Ectodermal cell (in vitro differentiated cells): Measurements from ENCODE around the gene RAPSN.

Experiments used
- H3K27ac ChIP-seq: 2 replicates; pipeline ENCODE4 v1.7.0; 2013; ENCODE audit warnings: mild to moderate bottlenecking, low read depth, low read length; ENCODE audit not compliant: insufficient read depth, poor library complexity, severe bottlenecking
- H3K27me3 ChIP-seq: 2 replicates; pipeline ENCODE4 v1.7.0; 2013; ENCODE audit warnings: mild to moderate bottlenecking, low read length; ENCODE audit not compliant: insufficient read depth, control insufficient read depth, poor library complexity, severe bottlenecking
- H3K36me3 ChIP-seq: one replicate; pipeline ENCODE4 v1.7.0; 2013; ENCODE audit warnings: low read length; ENCODE audit not compliant: control insufficient read depth, insufficient read depth
- H3K4me1 ChIP-seq: one replicate; pipeline ENCODE4 v1.7.0; 2013; ENCODE audit warnings: low read length; ENCODE audit not compliant: control insufficient read depth, insufficient read depth
- H3K4me3 ChIP-seq: 2 replicates; pipeline ENCODE4 v1.7.0; 2013; ENCODE audit warnings: low read depth, low read length, control low read depth; ENCODE audit not compliant: insufficient read depth
- H3K9me3 ChIP-seq: 2 replicates; pipeline ENCODE4 v1.7.0; 2013; ENCODE audit warnings: mild to moderate bottlenecking, low read length, moderate library complexity; ENCODE audit not compliant: control insufficient read depth
- WGBS, 2 experiments: methylation state at CpG; one replicate each; pipeline ENCODE4 v1.1.7; 2013; ENCODE audit warnings: missing lambda C conversion rate in 2 of 2; 5-methylcytosine and 5-hydroxymethylcytosine counted together

RAPSN gene

GRCh38 chr11:47389577-47390421, 59.1 kb downstream of the RAPSN start:
- no peaks in the 10 kb centered on the region for H3K36me3 ChIP-seq
- 92 to 93% methylated on average over 17 of the region's 17 CpGs for WGBS, 2 experiments
- no peaks in the 10 kb centered on the region for H3K9me3 ChIP-seq
- no peaks in the 10 kb centered on the region for H3K27me3 ChIP-seq
- H3K27ac ChIP-seq, result no peak overlapping the region
- H3K4me1 ChIP-seq, result no peaks in the 10 kb centered on the region
- H3K4me3 ChIP-seq, result no peak overlapping the region

- Histone ChIP-seq H3K9me3 (no peaks in the 10 kb centered on the region), H3K36me3 (no peaks in the 10 kb centered on the region), H3K4me3 (no peak overlapping the region), H3K4me1 (no peaks in the 10 kb centered on the region), H3K27ac (no peak overlapping the region), H3K27me3 (no peaks in the 10 kb centered on the region)
- 93 to 94% methylated on average over 28 of the region's 28 CpGs for WGBS, 2 experiments
Observed at GRCh38 chr11:47388697-47389576, 60.0 kb downstream of the RAPSN start.

- no peaks in the 10 kb centered on the region for H3K9me3 ChIP-seq
- no peaks in the 10 kb centered on the region for H3K36me3 ChIP-seq
- H3K4me3 ChIP-seq, result no peak overlapping the region
- WGBS, 2 experiments, result 82 to 84% methylated on average over 13 of the region's 13 CpGs
- H3K27me3 ChIP-seq, result no peaks in the 10 kb centered on the region
- no peak overlapping the region for H3K27ac ChIP-seq
- no peaks in the 10 kb centered on the region for H3K4me1 ChIP-seq
Observed at GRCh38 chr11:47387944-47388696, 60.8 kb downstream of the RAPSN start.
